B cell (primary cell): ENCODE data around the gene CYTH3.

ENCODE experiments used
- CTCF ChIP-seq: fragments of 200-600 bp; IDR thresholded peaks from one replicate; pipeline ENCODE4 v1.8.0; 2022; ENCODE audit warnings: antibody characterized with exemption, mild to moderate bottlenecking
- EZH2 ChIP-seq: IDR thresholded peaks from 2 replicates; pipeline ENCODE4 v1.6.1; 2012; ENCODE audit warnings: borderline replicate concordance, low read depth, mild to moderate bottlenecking, moderate library complexity, low read length; ENCODE audit not compliant: insufficient read depth, poor library complexity, severe bottlenecking

- TF ChIP-seq CTCF (no peak), EZH2 (no peak)
Measured at GRCh38 chr7:6232116-6232515, 40.3 kb downstream of the CYTH3 start.
